Spleen (tissue), 11 donors: ENCODE data around the gene WDR62. TPM values are rescaled to one million over a fixed set of nuclear protein-coding genes. Genes with fewer than 3 reads are reported as not detected.

Experiments
- DNase-seq: peaks from one replicate; pipeline ENCODE4 v3.0.0-alpha.2; 2020
- H3K27ac ChIP-seq, 8 donors: fragments of 200-600 bp; sonication (generic) in 7 of 8; 1 replicate in 4 of 8; 2 replicates in 4 of 8; pipeline versions ENCODE4 v1.5.0 to v1.8.0; 2016 to 2021; ENCODE audit warnings: inconsistent platforms in 4 of 8, mild to moderate bottlenecking in 4 of 8, moderate library complexity in 1 of 8
- H3K27me3 ChIP-seq, 7 donors: fragments of 200-600 bp; sonication (generic) in 6 of 7; replicated peaks in 1 of 7; 1 replicate in 4 of 7; 2 replicates in 3 of 7; pipeline versions ENCODE4 v1.5.0 to v1.8.0; 2016 to 2021; ENCODE audit warnings: inconsistent platforms in 3 of 7, mild to moderate bottlenecking in 1 of 7
- H3K36me3 ChIP-seq, 6 donors: fragments of 200-600 bp; sonication (generic) in 5 of 6; 1 replicate in 4 of 6; 2 replicates in 2 of 6; pipeline versions ENCODE4 v1.5.0 to v1.8.0; 2016 to 2021; ENCODE audit warnings: inconsistent platforms in 2 of 6
- H3K4me1 ChIP-seq, 6 donors: fragments of 200-600 bp; sonication (generic) in 5 of 6; 1 replicate in 3 of 6; 2 replicates in 3 of 6; pipeline versions ENCODE4 v1.5.0 to v1.8.0; 2016 to 2021; ENCODE audit warnings: inconsistent platforms in 3 of 6
- H3K4me3 ChIP-seq, 8 donors: fragments of 200-600 bp; sonication (generic) in 7 of 8; 1 replicate in 4 of 8; 2 replicates in 4 of 8; pipeline versions ENCODE4 v1.5.0 to v1.8.0; 2016 to 2021; ENCODE audit warnings: inconsistent platforms in 4 of 8, mild to moderate bottlenecking in 4 of 8, moderate library complexity in 2 of 8
- H3K9me3 ChIP-seq, 8 donors: fragments of 200-600 bp; sonication (generic) in 7 of 8; 1 replicate in 4 of 8; 2 replicates in 4 of 8; pipeline versions ENCODE4 v1.5.0 to v1.8.0; 2016 to 2021; ENCODE audit warnings: inconsistent platforms in 4 of 8
- POLR2A ChIP-seq, 3 donors: fragments of 450-650 bp; IDR thresholded peaks; one replicate each; pipeline ENCODE4 v1.5.1; 2017; ENCODE audit warnings: antibody characterized with exemption in 3 of 3, mild to moderate bottlenecking in 1 of 3
- POLR2AphosphoS5 ChIP-seq, 3 donors: sonication (generic); formaldehyde crosslinking; IDR thresholded peaks; one replicate each; pipeline ENCODE4 v1.5.1; 2017; ENCODE audit warnings: antibody characterized with exemption in 3 of 3
- WGBS, 5 donors: extraction: QIAGEN DNeasy Blood & Tissue Kit in 3 of 5; methylation state at CpG; one replicate each; pipeline versions ENCODE4 v1.1.5 to v1.1.7; 2013 to 2018; 5-methylcytosine and 5-hydroxymethylcytosine counted together
- intact Hi-C: fragments of 100-400 bp; cut with DNase I; formaldehyde crosslinking; loops from one replicate; pipeline ENCODE4 v1.15.0; 2023; ENCODE audit warnings: low total_unique reads
- polyA plus RNA-seq, 3 donors: library from polyadenylated mRNA; stranded (reverse); fragments of 200-250 nt; gene quantifications; one replicate each; pipeline ENCODE4 v1.2.1, GENCODE V29; 2013
- total RNA-seq, 7 donors: library from RNA; depleted of rRNA in 3 of 7; stranded (reverse); fragments of >200 nt in 3 of 7; fragmentation: NEBNext Ultra II Directional in 4 of 7; extraction: Animal tissue kit (Norgen Biotek cat#: 25700) in 4 of 7; gene quantifications; one replicate each; pipeline versions ENCODE4 v1.1.0 to v1.2.1, GENCODE V29; 2016 to 2021
- TF ChIP-seq, protein P1 (sequence below), 11 experiments: fragments of 200-600 bp in 7 of 11; fragments of 450-650 bp in 4 of 11; sonication (generic) in 4 of 11; IDR thresholded peaks in 8 of 11; conservative IDR thresholded peaks in 3 of 11; 1 replicate in 7 of 11; 2 replicates in 4 of 11; pipeline versions ENCODE4 v1.4.0 to v1.8.0; 2016 to 2021; ENCODE audit warnings: antibody characterized with exemption in 11 of 11, inconsistent platforms in 4 of 11, mild to moderate bottlenecking in 1 of 11
- donor health status: healthy with polysubstance abuse.
- donor health status: DM: no; HTN: no; CAD: no; lungs with moderate emphysema.
- donor health status: DM: no; HTN: no; CAD: no.
- donor health status: Bipolar disorder and iron deficiency.
- donor health status: healthy.
- donor health status: DM: no; HTN: no; CAD: no.
- donor health status: DM: yes; HTN: yes; CAD: no.

The WDR62 gene
- total and polyA plus RNA-seq, 10 donors: 1.3 to 5.2 (median 2.2) TPM

DNA sequence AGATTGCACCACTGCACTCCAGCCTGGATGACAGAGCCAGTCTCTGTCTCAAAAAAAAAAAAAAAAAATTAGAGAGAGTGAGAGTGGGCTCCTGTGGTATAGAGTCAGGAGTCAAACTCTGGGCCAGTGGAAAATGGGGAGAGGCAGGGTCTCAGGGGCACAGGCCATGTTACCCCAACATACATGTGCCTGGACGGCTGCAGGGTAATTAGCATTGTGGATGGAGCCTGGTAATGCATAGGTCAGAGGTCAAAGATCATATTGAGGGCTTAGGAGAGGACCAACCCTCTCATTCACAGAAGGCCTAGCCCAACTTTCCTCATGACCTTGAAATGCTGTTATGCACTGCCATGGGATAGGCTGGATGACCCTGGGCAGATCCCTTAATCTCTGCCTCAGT is 29.2 kb upstream of the WDR62 start:
- peaks cover 0 to 80% (median 21%) of the 10 kb centered on the region in 6 donors for H3K36me3 ChIP-seq
- no peaks in the 10 kb centered on the region for H3K4me1 ChIP-seq
- no peak for DNase-seq
- intact Hi-C loops: no loop called here
- H3K27ac ChIP-seq: no peak overlapping the region
- H3K9me3 ChIP-seq: no peaks in the 10 kb centered on the region
- H3K27me3 ChIP-seq: no peaks in the 10 kb centered on the region
- TF ChIP-seq POLR2A (IDR thresholded peaks at IDR 0.05) (no peak), POLR2AphosphoS5 (IDR thresholded peaks at IDR 0.05) (no peak)
- TF ChIP-seq, protein P1, sequence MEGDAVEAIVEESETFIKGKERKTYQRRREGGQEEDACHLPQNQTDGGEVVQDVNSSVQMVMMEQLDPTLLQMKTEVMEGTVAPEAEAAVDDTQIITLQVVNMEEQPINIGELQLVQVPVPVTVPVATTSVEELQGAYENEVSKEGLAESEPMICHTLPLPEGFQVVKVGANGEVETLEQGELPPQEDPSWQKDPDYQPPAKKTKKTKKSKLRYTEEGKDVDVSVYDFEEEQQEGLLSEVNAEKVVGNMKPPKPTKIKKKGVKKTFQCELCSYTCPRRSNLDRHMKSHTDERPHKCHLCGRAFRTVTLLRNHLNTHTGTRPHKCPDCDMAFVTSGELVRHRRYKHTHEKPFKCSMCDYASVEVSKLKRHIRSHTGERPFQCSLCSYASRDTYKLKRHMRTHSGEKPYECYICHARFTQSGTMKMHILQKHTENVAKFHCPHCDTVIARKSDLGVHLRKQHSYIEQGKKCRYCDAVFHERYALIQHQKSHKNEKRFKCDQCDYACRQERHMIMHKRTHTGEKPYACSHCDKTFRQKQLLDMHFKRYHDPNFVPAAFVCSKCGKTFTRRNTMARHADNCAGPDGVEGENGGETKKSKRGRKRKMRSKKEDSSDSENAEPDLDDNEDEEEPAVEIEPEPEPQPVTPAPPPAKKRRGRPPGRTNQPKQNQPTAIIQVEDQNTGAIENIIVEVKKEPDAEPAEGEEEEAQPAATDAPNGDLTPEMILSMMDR (IDR thresholded peaks at IDR 0.05 in 8 of 11, conservative IDR thresholded peaks at IDR 0.05 in 3 of 11): no peak
- 73 to 84% (median 78%) methylated on average over 1 of the region's 1 CpG for WGBS, 5 donors
- no peak overlapping the region for H3K4me3 ChIP-seq

DNA sequence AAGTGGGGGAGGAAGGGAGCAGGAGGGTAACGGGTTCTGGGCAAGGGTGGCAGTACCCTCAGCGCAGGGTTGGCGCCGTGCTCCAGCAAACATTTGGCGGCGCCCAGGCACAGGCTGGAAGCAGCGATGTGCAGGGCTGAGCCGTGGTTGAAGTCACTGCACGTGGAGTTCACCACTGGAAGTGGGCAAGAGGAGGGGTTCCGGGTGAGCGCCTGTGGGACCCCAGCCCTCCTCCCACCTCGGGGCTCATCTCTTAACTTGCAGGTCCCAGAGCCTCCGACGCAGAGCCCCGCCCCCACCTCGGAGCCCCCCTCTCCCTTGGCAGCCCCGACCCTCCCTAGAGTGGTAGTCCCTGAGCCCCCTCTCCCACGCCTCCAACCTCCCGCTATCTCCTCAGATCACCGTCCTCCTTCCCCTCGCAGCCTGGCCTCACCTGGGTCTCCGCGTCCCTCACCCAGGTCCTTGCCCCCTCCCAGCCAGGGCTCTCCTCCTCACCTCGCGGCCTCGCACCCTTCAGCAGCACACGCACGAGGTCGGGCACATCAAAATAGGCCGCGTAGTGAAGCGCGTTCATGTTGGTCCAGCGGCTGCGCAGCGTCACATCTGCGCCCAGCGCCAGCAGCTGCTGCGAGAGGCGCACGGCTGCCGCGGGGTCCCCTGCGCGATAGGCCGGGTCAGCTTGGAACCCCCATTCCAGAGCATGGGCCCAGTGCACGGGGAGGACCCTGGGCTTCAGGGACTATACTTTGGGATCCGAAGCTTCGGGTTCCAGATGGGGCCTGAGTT is 28.4 kb upstream of the WDR62 start:
- WGBS, 5 donors: 92 to 95% (median 94%) methylated on average over 48 to 49 of the region's 49 CpGs

DNA sequence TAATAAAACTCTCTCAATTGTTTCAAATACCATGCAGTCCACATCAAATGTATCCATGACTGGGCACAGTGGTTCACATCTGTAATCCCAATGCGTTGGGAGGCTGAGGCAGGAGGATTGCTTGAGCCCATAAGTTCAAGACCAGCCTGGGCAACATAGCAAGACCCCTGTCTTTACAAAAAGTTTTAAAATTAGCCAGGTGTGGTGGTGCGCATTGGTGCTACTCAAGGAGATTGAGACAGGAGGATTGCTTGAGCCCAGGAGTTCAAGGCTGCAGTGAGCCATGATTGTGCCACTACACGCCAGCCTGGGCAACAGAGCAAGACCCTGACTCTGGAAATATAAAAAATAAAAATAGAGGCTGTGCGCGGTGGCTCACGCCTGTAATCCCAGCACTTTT is 27.0 kb upstream of the WDR62 start:
- Histone ChIP-seq H3K27ac (no peak overlapping the region), H3K4me1 (peaks cover 0 to 7% (median 3%) of the 10 kb centered on the region in 6 donors), H3K36me3 (peaks cover 0 to 58% (median 18%) of the 10 kb centered on the region in 6 donors), H3K4me3 (no peak overlapping the region), H3K9me3 (no peaks in the 10 kb centered on the region), H3K27me3 (peaks cover 0 to 11% (median 8%) of the 10 kb centered on the region in 7 donors)
- intact Hi-C loops: no loop called here
- WGBS, 5 donors: 95 to 97% (median 96%) methylated on average over 6 of the region's 6 CpGs
- TF ChIP-seq POLR2A (IDR thresholded peaks at IDR 0.05) (no peak), POLR2AphosphoS5 (IDR thresholded peaks at IDR 0.05) (no peak)
- TF ChIP-seq, protein P1 (IDR thresholded peaks at IDR 0.05 in 8 of 11, conservative IDR thresholded peaks at IDR 0.05 in 3 of 11): no peak
- no peak for DNase-seq

More for the DNA sequence above, 28.4 kb upstream of the WDR62 start:
- no peaks in the 10 kb centered on the region for H3K4me1 ChIP-seq
- H3K36me3 ChIP-seq: peaks cover 0 to 72% (median 18%) of the 10 kb centered on the region in 6 donors
- TF ChIP-seq, protein P1 (IDR thresholded peaks at IDR 0.05 in 8 of 11, conservative IDR thresholded peaks at IDR 0.05 in 3 of 11): no peak
- no peak for TF ChIP-seq POLR2A (IDR thresholded peaks at IDR 0.05)
- no peak for TF ChIP-seq POLR2AphosphoS5 (IDR thresholded peaks at IDR 0.05)
- intact Hi-C loops: no loop called here
- no peak for DNase-seq
- H3K9me3 ChIP-seq: no peaks in the 10 kb centered on the region
- H3K4me3 ChIP-seq: no peak overlapping the region
- H3K27me3 ChIP-seq: no peaks in the 10 kb centered on the region
- no peak overlapping the region for H3K27ac ChIP-seq

DNA sequence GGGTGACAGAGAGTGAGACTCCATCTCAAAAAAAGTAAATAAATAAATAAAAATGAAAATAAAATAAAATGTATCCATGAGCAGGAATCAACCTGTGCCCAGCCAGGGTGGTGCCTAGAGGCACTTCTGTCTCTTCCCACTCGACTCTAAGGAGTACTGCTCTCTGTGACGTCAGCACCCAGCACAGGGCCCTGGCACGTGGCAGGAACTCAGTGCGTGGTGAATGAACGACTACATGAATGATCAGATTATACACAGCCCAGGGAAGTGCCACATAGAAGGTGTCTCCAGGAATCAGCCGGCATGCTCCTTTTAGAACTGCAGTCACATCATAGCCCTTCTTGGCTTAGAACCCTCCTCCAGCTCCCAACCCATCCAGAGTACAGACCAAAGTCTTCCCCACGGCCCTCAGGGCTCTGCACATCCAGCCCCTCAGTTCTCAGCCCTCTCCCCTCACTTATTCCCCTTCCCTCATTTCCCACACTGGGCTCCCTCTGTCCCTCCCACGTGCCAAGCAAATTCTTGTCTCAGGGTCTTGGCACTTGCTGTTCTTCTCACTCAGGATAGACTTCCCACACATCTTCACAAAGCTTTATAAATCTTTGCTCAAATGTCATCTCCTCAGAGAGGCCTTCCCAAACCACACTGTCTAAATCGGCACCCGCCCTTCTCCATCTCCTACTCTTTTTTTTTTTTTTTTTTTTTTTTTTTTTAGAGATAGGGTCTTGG is 26.2 kb upstream of the WDR62 start:
- intact Hi-C loops: no loop called here
- WGBS, 5 donors: 78 to 89% (median 85%) methylated on average over 10 of the region's 10 CpGs
- no peak for TF ChIP-seq POLR2AphosphoS5 (IDR thresholded peaks at IDR 0.05)
- TF ChIP-seq, protein P1 (IDR thresholded peaks at IDR 0.05 in 8 of 11, conservative IDR thresholded peaks at IDR 0.05 in 3 of 11): no peak
- TF ChIP-seq POLR2A (IDR thresholded peaks at IDR 0.05): no peak
- H3K27ac ChIP-seq: no peak overlapping the region
- H3K4me1 ChIP-seq: peaks cover 0 to 14% (median 6%) of the 10 kb centered on the region in 6 donors
- no peak for DNase-seq
- H3K9me3 ChIP-seq: no peaks in the 10 kb centered on the region
- H3K36me3 ChIP-seq: peaks cover 0 to 50% (median 12%) of the 10 kb centered on the region in 6 donors
- peaks cover 0 to 16% (median 8%) of the 10 kb centered on the region in 7 donors for H3K27me3 ChIP-seq
- H3K4me3 ChIP-seq: no peak overlapping the region
